Common myeloid progenitor, CD34-positive (primary cell): ENCODE data around the gene RUNX3.

ENCODE experiments used
- CTCF ChIA-PET: fragments of 350-600 bp; sonication (Branson Sonifier 250); formaldehyde crosslinking; loops from one replicate; lab custom pipeline; 2021; ENCODE audit warnings: antibody characterized with exemption; lab: Charles Lee
- POLR2A ChIA-PET: fragments of 350-600 bp; sonication (Branson Sonifier 250); formaldehyde crosslinking; loops from one replicate; lab custom pipeline; 2021; ENCODE audit warnings: antibody characterized with exemption; lab: Charles Lee
- DNase-seq, 3 donors: peaks; one replicate each; pipeline versions ENCODE4 v3.0.0 to v3.0.0-alpha.2; 2013
- H3K27ac ChIP-seq, 2 experiments: 1 replicate in 1 of 2; 2 replicates in 1 of 2; pipeline ENCODE4 v1.7.0; 2013; ENCODE audit warnings: inconsistent platforms in 2 of 2, low read length in 2 of 2, mild to moderate bottlenecking in 2 of 2, low read depth in 1 of 2, moderate library complexity in 1 of 2; ENCODE audit not compliant: severe bottlenecking in 2 of 2, insufficient read depth in 1 of 2, poor library complexity in 1 of 2
- H3K27me3 ChIP-seq, 5 experiments: replicated peaks in 2 of 5; 1 replicate in 3 of 5; 2 replicates in 2 of 5; pipeline versions ENCODE4 v1.6.1 to v1.7.0; 2013; ENCODE audit warnings: low read length in 4 of 5, mild to moderate bottlenecking in 2 of 5, moderate library complexity in 2 of 5, inconsistent platforms in 1 of 5; ENCODE audit not compliant: insufficient read depth in 5 of 5, control insufficient read depth in 4 of 5
- H3K36me3 ChIP-seq, 4 experiments: 1 replicate in 2 of 4; 2 replicates in 2 of 4; pipeline versions ENCODE4 v1.6.1 to v1.7.0; 2013; ENCODE audit warnings: low read length in 3 of 4, control low read depth in 1 of 4, mild to moderate bottlenecking in 1 of 4; ENCODE audit not compliant: control insufficient read depth in 4 of 4, insufficient read depth in 4 of 4
- H3K4me1 ChIP-seq, 4 experiments: 1 replicate in 3 of 4; 2 replicates in 1 of 4; pipeline versions ENCODE4 v1.6.1 to v1.7.1; 2013; ENCODE audit warnings: low read length in 3 of 4, mild to moderate bottlenecking in 3 of 4, control low read depth in 1 of 4, inconsistent platforms in 1 of 4, moderate library complexity in 1 of 4; ENCODE audit not compliant: control insufficient read depth in 4 of 4, insufficient read depth in 4 of 4; ENCODE audit errors: control extremely low read depth in 1 of 4
- H3K4me3 ChIP-seq, 7 experiments: 1 replicate in 4 of 7; 2 replicates in 3 of 7; pipeline versions ENCODE4 v1.5.1 to v1.7.0; 2013; ENCODE audit warnings: mild to moderate bottlenecking in 7 of 7, low read length in 6 of 7, moderate library complexity in 6 of 7, inconsistent platforms in 2 of 7, low read depth in 2 of 7, control low read depth in 1 of 7; ENCODE audit not compliant: insufficient read depth in 4 of 7, control insufficient read depth in 1 of 7; ENCODE audit errors: extremely low read depth in 1 of 7
- H3K9me3 ChIP-seq, 5 experiments: 1 replicate in 4 of 5; 2 replicates in 1 of 5; pipeline versions ENCODE4 v1.6.1 to v1.7.1; 2013; ENCODE audit warnings: low read length in 4 of 5, mild to moderate bottlenecking in 2 of 5, inconsistent platforms in 1 of 5, low read depth in 1 of 5, moderate library complexity in 1 of 5; ENCODE audit not compliant: control insufficient read depth in 4 of 5, insufficient read depth in 2 of 5; ENCODE audit errors: control extremely low read depth in 1 of 5
- WGBS: methylation state at CpG from one replicate; pipeline ENCODE4 v1.1.5; 2013; ENCODE audit not compliant: insufficient coverage; 5-methylcytosine and 5-hydroxymethylcytosine counted together

The RUNX3 gene

DNA sequence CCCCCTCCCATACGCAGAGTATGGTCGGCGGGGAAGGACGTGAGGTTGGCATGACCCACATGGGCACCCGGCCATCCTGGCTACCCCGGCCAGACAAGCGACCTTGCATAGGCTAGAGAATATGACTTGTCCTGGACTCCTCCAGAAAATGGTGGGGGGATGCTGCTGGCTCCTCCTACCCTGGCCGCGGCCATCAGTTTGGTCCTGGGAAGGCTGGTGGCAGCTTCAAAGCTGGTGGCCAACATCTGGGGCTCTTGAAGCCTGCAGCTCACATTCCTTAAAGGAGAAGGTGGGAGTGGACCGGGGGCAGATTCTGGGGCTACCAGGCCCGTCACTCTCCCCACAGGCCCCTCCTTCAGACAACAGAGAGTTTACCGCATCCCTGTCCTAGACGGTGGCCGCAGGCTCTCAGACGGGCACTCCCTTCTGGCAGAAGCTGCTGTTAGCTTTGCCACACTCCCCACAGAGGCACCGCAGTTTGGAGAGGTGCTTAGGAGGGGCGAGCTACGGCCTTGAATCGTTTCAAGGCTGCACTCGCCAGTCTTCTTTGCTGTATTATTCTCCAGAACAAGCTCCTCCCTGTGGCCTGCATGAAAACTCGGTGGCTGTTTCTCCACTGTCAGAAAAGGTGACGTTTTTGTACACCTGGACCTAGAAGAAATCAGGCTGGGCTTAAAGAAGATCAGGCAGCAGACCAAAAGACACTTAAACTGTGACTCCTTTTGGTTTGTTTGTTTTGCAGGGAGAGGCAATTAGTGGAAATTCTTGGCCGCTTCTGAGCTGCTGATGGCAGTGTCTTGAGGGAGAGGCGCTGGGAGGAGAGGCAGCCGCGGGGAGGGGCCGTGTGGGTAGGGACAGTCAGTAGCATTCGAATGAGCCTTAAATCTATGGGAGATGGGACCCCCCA lies 68.0 kb downstream of the RUNX3 start:
- no peak for DNase-seq
- H3K36me3 ChIP-seq: peaks cover 0 to 16% (median 10%) of the 10 kb centered on the region in 4 experiments
- no peaks in the 10 kb centered on the region for H3K9me3 ChIP-seq
- H3K27ac ChIP-seq: no peak overlapping the region
- CTCF ChIA-PET: interaction anchor here (0.6 to 4.1 kb wide), 5 partner anchors 12 to 35 kb away, joined by 3 to 22 read pairs (median 3); no protein-coding TSS in a partner anchor
- no peaks in the 10 kb centered on the region for H3K27me3 ChIP-seq
- WGBS: 91% methylated on average over 25 of the region's 28 CpGs
- POLR2A ChIA-PET: no interaction called here
- H3K4me3 ChIP-seq: no peak overlapping the region
- H3K4me1 ChIP-seq: peaks cover 2 to 40% (median 21%) of the 10 kb centered on the region in 4 experiments

DNA sequence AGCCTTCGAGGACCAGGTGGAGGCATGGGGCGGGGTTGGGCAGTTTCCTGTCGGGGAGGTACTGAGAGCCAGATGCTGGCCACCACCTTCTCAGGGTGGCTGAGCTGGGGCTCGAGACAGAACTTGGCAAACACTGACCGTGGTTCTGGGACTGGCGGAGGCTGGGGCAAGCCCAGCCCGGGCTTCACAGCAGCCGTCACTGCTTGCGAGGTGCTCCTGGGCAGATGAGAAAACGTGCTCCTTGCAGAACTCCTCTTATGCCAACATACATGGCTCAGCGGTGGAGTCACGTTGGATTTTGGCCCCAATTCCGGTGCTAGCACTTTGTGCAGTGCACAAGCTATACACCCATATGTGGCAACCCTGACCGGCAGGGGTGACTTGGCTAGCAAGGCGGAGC lies 69.2 kb downstream of the RUNX3 start:
- peaks cover 0 to 7% (median 3%) of the 10 kb centered on the region in 4 experiments for H3K36me3 ChIP-seq
- H3K27ac ChIP-seq: no peak overlapping the region
- over 99% methylated on average over 13 of the region's 15 CpGs for WGBS
- H3K4me1 ChIP-seq: peaks cover 2 to 42% (median 19%) of the 10 kb centered on the region in 4 experiments
- H3K9me3 ChIP-seq: no peaks in the 10 kb centered on the region
- no peak overlapping the region for H3K4me3 ChIP-seq
- CTCF ChIA-PET: interaction anchor here (0.6 to 1.8 kb wide), 3 partner anchors 12 to 42 kb away, joined by 3 to 6 read pairs (median 3); no protein-coding TSS in a partner anchor
- no peaks in the 10 kb centered on the region for H3K27me3 ChIP-seq
- POLR2A ChIA-PET: no interaction called here
- no peak for DNase-seq

DNA sequence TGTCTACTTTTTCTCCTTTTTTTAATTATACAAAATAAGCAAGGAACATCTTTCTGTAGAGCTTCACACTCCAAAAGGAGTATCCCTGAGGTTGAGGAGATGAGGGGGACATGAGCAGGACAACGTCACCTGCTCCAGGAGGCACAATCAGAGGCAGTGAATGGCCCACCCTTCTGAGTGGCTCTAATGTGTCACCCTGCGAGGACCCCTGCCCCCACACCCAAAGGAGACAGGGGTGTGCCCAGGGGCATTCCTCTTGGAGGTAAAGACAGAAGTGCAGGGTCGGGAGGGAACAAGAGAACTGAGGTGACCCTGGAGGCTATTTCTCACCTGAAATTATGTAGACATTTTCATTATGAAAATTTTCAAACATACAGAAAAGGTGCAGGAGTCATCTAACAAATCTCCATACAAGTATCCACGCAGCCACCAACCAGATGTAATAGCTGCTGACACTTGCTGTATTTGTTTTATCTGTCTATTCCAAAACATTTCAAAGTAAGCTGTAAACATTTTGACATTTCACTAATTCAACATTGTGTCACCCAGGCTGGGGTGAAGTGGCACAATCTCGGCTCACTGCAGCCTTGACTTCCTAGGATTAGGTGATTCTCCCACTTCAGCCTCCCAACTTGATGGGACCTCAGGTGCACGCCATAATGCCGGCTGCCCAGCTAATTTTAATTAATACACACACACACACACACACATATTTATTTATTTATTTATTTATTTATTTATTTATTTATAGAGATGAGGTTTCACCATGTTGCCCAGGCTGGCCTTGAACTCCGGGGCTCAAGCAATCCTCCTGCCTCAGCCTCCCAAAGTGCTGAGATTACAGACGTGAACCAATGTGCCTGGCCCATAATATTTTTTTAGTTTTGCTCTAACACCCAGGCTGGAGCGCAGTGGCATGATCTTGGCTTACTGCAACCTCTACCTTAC lies 70.7 kb downstream of the RUNX3 start:
- no peak for DNase-seq
- ChIA-PET POLR2A (no interaction called here), CTCF (interaction anchor here (0.8 to 1.3 kb wide), 3 partner anchors 13 to 51 kb away, joined by 3 read pairs; no protein-coding TSS in a partner anchor)
- Histone ChIP-seq H3K27ac (no peak overlapping the region), H3K4me1 (peaks cover 2 to 40% (median 15%) of the 10 kb centered on the region in 4 experiments), H3K27me3 (no peaks in the 10 kb centered on the region), H3K36me3 (peaks cover 0 to 4% (median 0%) of the 10 kb centered on the region in 4 experiments), H3K9me3 (no peaks in the 10 kb centered on the region), H3K4me3 (no peak overlapping the region)
- 96% methylated on average over 7 of the region's 10 CpGs for WGBS

DNA sequence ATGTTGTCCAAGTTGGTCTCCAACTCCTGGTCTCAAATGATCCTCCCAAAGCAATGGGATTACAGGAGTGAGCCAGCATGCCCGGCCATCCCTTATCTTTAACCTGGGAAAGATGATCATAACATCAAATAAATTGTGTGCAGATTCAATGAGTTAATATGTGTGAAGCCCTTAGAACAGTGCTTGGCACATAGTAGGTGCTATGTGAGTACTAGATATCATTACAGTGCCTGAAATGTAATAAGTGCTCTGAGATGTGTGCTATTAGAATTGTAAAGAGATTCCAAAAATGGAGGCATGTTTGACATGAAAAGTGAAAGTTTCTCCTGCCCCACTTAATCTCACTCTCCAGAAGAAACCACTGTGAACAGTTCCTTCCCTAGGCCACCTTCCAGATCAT lies 71.8 kb downstream of the RUNX3 start:
- H3K27ac ChIP-seq: no peak overlapping the region
- 100% methylated on average over 1 of the region's 1 CpG for WGBS
- CTCF ChIA-PET: no interaction called here
- POLR2A ChIA-PET: interaction anchor here (0.6 kb wide), 1 partner anchor 482 kb away, joined by 3 read pairs; no protein-coding TSS in a partner anchor
- peaks cover 2 to 32% (median 6%) of the 10 kb centered on the region in 4 experiments for H3K4me1 ChIP-seq
- no peaks in the 10 kb centered on the region for H3K9me3 ChIP-seq
- no peaks in the 10 kb centered on the region for H3K27me3 ChIP-seq
- peaks cover 0 to 4% (median 0%) of the 10 kb centered on the region in 4 experiments for H3K36me3 ChIP-seq
- peak in 2 of 3 donors; percentile 42 to 58 for DNase-seq
- H3K4me3 ChIP-seq: no peak overlapping the region

DNA sequence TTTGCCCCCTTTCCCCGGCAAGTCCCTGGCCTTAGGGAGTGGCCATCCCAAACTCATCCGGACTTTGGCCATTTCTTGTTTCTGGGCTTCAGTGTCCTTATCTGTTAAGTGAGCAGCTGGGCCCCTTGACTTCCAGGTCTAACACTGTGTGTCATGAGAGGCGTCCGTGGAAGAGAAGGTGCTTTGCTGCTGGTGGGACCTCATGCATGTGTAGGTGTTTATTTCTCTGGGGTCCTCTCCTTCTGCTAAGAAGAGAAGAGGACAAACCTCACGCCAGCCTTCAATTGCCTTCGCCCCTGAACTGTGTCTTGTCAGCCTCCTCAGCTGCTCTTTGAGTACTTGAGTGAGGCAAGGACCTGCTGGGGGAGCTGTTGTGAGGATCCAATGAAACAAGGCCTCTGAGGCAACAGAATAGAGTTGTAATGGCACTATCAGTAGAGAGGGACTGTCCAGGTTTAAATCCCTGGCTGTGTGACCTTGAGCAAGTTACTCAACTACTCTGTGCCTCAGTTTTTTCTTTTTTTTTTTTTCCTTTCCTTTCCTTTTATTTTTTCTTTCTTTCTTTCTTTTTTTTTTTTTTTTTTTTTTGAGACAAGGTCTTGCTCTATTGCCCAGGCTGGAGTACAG lies 72.5 kb downstream of the RUNX3 start:
- ChIA-PET CTCF (interaction anchor here (1.6 kb wide), 1 partner anchor 40 kb away, joined by 4 read pairs; no protein-coding TSS in a partner anchor), POLR2A (interaction anchor here (0.6 kb wide), 1 partner anchor 482 kb away, joined by 3 read pairs; no protein-coding TSS in a partner anchor)
- Histone ChIP-seq H3K9me3 (no peaks in the 10 kb centered on the region), H3K27me3 (no peaks in the 10 kb centered on the region), H3K27ac (no peak overlapping the region), H3K36me3 (peaks cover 0 to 4% (median 0%) of the 10 kb centered on the region in 4 experiments), H3K4me1 (peaks cover 2 to 34% (median 6%) of the 10 kb centered on the region in 4 experiments), H3K4me3 (no peak overlapping the region)
- DNase-seq: no peak
- 98% methylated on average over 4 of the region's 6 CpGs for WGBS

DNA sequence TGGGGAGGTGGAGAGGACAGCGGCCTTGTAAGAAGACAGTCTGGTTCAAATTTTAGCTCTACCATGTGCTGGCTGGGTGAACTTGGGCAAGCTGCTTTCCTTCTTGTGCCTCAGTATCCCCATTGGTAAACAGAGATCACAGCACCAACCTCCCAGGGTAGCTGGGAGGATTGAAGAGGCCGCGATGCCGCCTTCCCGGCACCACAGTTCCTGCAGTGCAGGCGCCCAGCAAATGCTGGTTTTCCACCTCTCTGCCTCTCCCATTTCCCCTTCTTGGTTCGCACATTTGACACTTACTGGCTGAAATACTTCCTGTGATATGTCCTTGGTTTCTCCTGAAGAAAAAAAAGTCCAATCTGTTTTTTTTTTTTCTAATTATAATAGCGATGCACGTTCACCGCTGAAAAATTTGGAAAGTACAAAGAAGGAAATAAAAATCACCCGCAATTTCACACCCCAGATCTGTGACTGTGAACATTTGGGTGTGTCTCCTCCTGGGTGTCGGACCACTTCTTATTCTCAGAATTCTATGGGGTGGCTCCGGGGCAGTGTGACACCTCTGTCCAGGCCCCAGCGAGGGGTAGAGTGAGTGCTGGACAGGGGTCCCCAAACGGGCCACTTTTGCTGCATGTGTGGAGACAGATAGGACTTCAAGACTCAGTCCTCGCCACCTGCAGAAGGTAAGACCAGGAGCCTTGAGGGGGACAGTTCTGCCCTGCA lies 73.1 kb downstream of the RUNX3 start:
- ChIA-PET POLR2A (no interaction called here), CTCF (interaction anchor here (0.9 to 1.6 kb wide), 3 partner anchors 9 to 40 kb away, joined by 3 to 4 read pairs (median 3); no protein-coding TSS in a partner anchor)
- WGBS: 91% methylated on average over 11 of the region's 16 CpGs
- H3K4me3 ChIP-seq: no peak overlapping the region
- H3K27me3 ChIP-seq: no peaks in the 10 kb centered on the region
- no peaks in the 10 kb centered on the region for H3K9me3 ChIP-seq
- H3K36me3 ChIP-seq: peaks cover 0 to 4% (median 0%) of the 10 kb centered on the region in 4 experiments
- no peak for DNase-seq
- no peak overlapping the region for H3K27ac ChIP-seq
- H3K4me1 ChIP-seq: peaks cover 2 to 34% (median 12%) of the 10 kb centered on the region in 4 experiments
